ENCODE measurements around the gene SRRM4. TPM values are rescaled to one million over a fixed set of nuclear protein-coding genes. Genes with fewer than 3 reads are reported as not detected.

Gene SRRM4
- total RNA-seq, 4 donors from 2014 or later, result not detected

GRCh38 chr12:119159844-119160243 is 178.5 kb downstream of the SRRM4 start:
- TF ChIP-seq EP300 (IDR thresholded peaks at IDR 0.05), result no peak
- no peak for TF ChIP-seq CTCF (IDR thresholded peaks at IDR 0.05)
- TF ChIP-seq POLR2A (IDR thresholded peaks at IDR 0.05), result no peak
- no peaks in the 10 kb centered on the region for H3K9me3 ChIP-seq
- H3K4me1 ChIP-seq, result no peaks in the 10 kb centered on the region
- WGBS, 2 donors, result 70 to 90% methylated on average over 2 of the region's 2 CpGs
- H3K4me3 ChIP-seq, result no peak overlapping the region
- no peak for DNase-seq (ENCODE audit: low spot score in 2 of 2)
- no peaks in the 10 kb centered on the region for H3K36me3 ChIP-seq
- H3K27me3 ChIP-seq, result no peaks in the 10 kb centered on the region
- no peak overlapping the region for H3K27ac ChIP-seq

- no peak overlapping the region for H3K4me3 ChIP-seq
- H3K27ac ChIP-seq, result no peak overlapping the region
- 72 to 79% methylated on average over 3 of the region's 3 CpGs for WGBS, 2 donors
- TF ChIP-seq POLR2A (IDR thresholded peaks at IDR 0.05) (no peak), EP300 (IDR thresholded peaks at IDR 0.05) (no peak), CTCF (IDR thresholded peaks at IDR 0.05) (no peak)
- no peaks in the 10 kb centered on the region for H3K27me3 ChIP-seq
- no peaks in the 10 kb centered on the region for H3K36me3 ChIP-seq
- DNase-seq (ENCODE audit: low spot score in 2 of 2), result no peak
- no peaks in the 10 kb centered on the region for H3K9me3 ChIP-seq
- no peaks in the 10 kb centered on the region for H3K4me1 ChIP-seq
These were observed 186.6 kb downstream of the SRRM4 start for GRCh38 chr12:119167902-119168301.

GRCh38 chr12:119168721-119169120 is 187.4 kb downstream of the SRRM4 start:
- Histone ChIP-seq H3K9me3 (no peaks in the 10 kb centered on the region), H3K4me3 (no peak overlapping the region), H3K36me3 (no peaks in the 10 kb centered on the region)

GRCh38 chr12:119169150-119169549 is 187.8 kb downstream of the SRRM4 start:
- DNase-seq (ENCODE audit: low spot score in 2 of 2), result no peak
- H3K27ac ChIP-seq, result no peak overlapping the region
- H3K27me3 ChIP-seq, result no peaks in the 10 kb centered on the region
- H3K9me3 ChIP-seq, result no peaks in the 10 kb centered on the region
- WGBS, 2 donors, result 44 to 51% methylated on average over 2 of the region's 2 CpGs
- no peak overlapping the region for H3K4me3 ChIP-seq
- no peaks in the 10 kb centered on the region for H3K36me3 ChIP-seq
- TF ChIP-seq EP300 (IDR thresholded peaks at IDR 0.05), result no peak
- no peak for TF ChIP-seq CTCF (IDR thresholded peaks at IDR 0.05)
- TF ChIP-seq POLR2A (IDR thresholded peaks at IDR 0.05), result no peak
- H3K4me1 ChIP-seq, result no peaks in the 10 kb centered on the region

More at GRCh38 chr12:119168721-119169120, 187.4 kb downstream of the SRRM4 start:
- Histone ChIP-seq H3K27ac (no peak overlapping the region), H3K27me3 (no peaks in the 10 kb centered on the region), H3K4me1 (no peaks in the 10 kb centered on the region)
- no peak for DNase-seq (ENCODE audit: low spot score in 2 of 2)
- 77 to 80% methylated on average over 3 of the region's 3 CpGs for WGBS, 2 donors
- no peak for TF ChIP-seq POLR2A (IDR thresholded peaks at IDR 0.05)
- TF ChIP-seq CTCF (IDR thresholded peaks at IDR 0.05), result no peak
- no peak for TF ChIP-seq EP300 (IDR thresholded peaks at IDR 0.05)

- H3K27me3 ChIP-seq, result no peaks in the 10 kb centered on the region
- H3K4me1 ChIP-seq, result peaks cover 0 to 4% (median 0%) of the 10 kb centered on the region in 4 donors
- no peak for DNase-seq (ENCODE audit: low spot score in 2 of 2)
- no peaks in the 10 kb centered on the region for H3K9me3 ChIP-seq
- TF ChIP-seq CTCF (IDR thresholded peaks at IDR 0.05) (no peak), EP300 (IDR thresholded peaks at IDR 0.05) (no peak), POLR2A (IDR thresholded peaks at IDR 0.05) (no peak)
- 73 to 77% methylated on average over 5 of the region's 5 CpGs for WGBS, 2 donors
- no peak overlapping the region for H3K27ac ChIP-seq
- no peak overlapping the region for H3K4me3 ChIP-seq
- H3K36me3 ChIP-seq, result no peaks in the 10 kb centered on the region
These were observed 189.9 kb downstream of the SRRM4 start for GRCh38 chr12:119171291-119171690.

All from tibial nerve (tissue), 4 donors.